ENCODE data around the gene LAMA2.

The LAMA2 gene

GRCh38 chr6:129516005-129516404, 633.1 kb downstream of the LAMA2 start:
- no peak for DNase-seq (ENCODE audit: low read depth in 2 of 2)

GRCh38 chr6:129516787-129517186, 633.8 kb downstream of the LAMA2 start:
- no peak for DNase-seq (ENCODE audit: low read depth in 2 of 2)

GRCh38 chr6:129517288-129517687, 634.4 kb downstream of the LAMA2 start:
- DNase-seq (ENCODE audit: low read depth in 2 of 2): no peak

- DNase-seq (ENCODE audit: low read depth in 2 of 2): no peak
Measured at GRCh38 chr6:129519750-129520149, 636.8 kb downstream of the LAMA2 start.

GRCh38 chr6:129521946-129522345, 639.0 kb downstream of the LAMA2 start:
- no peak for DNase-seq (ENCODE audit: low read depth in 2 of 2)

- DNase-seq (ENCODE audit: low read depth in 2 of 2): no peak
Measured at GRCh38 chr6:129523816-129524215, 640.9 kb downstream of the LAMA2 start.

GRCh38 chr6:129525055-129525454, 642.1 kb downstream of the LAMA2 start:
- no peak for DNase-seq (ENCODE audit: low read depth in 2 of 2)

GRCh38 chr6:129534926-129535325, 652.0 kb downstream of the LAMA2 start:
- no peak for DNase-seq (ENCODE audit: low read depth in 2 of 2)

GRCh38 chr6:129536271-129536670, 653.3 kb downstream of the LAMA2 start:
- DNase-seq (ENCODE audit: low read depth in 2 of 2): no peak

GRCh38 chr6:129539032-129539431, 656.1 kb downstream of the LAMA2 start:
- no peak for DNase-seq (ENCODE audit: low read depth in 2 of 2)

GRCh38 chr6:129542705-129543104, 659.8 kb downstream of the LAMA2 start:
- no peak for DNase-seq (ENCODE audit: low read depth in 2 of 2)

- no peak for DNase-seq (ENCODE audit: low read depth in 2 of 2)
Measured at GRCh38 chr6:129543981-129544380, 661.0 kb downstream of the LAMA2 start.

GRCh38 chr6:129544892-129545612, 662.1 kb downstream of the LAMA2 start:
- DNase-seq (ENCODE audit: low read depth in 2 of 2): no peak

GRCh38 chr6:129546702-129547101, 663.8 kb downstream of the LAMA2 start:
- no peak for DNase-seq (ENCODE audit: low read depth in 2 of 2)

GRCh38 chr6:129551486-129551885, 668.5 kb downstream of the LAMA2 start:
- no peak for DNase-seq (ENCODE audit: low read depth in 2 of 2)

- DNase-seq (ENCODE audit: low read depth in 2 of 2): no peak
Measured at GRCh38 chr6:129552413-129552812, 669.5 kb downstream of the LAMA2 start.

- no peak for DNase-seq (ENCODE audit: low read depth in 2 of 2)
Measured at GRCh38 chr6:129555206-129555832, 672.4 kb downstream of the LAMA2 start.

GRCh38 chr6:129558248-129558647, 675.3 kb downstream of the LAMA2 start:
- DNase-seq (ENCODE audit: low read depth in 2 of 2): no peak

- DNase-seq (ENCODE audit: low read depth in 2 of 2): no peak
Measured at GRCh38 chr6:129565366-129565765, 682.4 kb downstream of the LAMA2 start.

- DNase-seq (ENCODE audit: low read depth in 2 of 2): no peak
Measured at GRCh38 chr6:129565811-129566210, 682.9 kb downstream of the LAMA2 start.

Measured in stimulated activated CD4-positive, alpha-beta T cell treated with anti-CD3 and anti-CD28 coated beads, Interleukin-15, amount 100 ng/mL, for 48 hours (primary cell).